Activated CD8-positive, alpha-beta memory T cell treated with anti-CD3 and anti-CD28 coated beads, Interleukin-2, amount 50 U/mL, for 24 hours (primary cell): ENCODE measurements around the gene CDRT15.
"Not testable (repeated sequence)": the region's sequence is repeated elsewhere in the genome, so short reads cannot be mapped to it uniquely, and the experiment has no call there.

Experiments used
- DNase-seq: peaks from one replicate; pipeline ENCODE4 v3.0.0-alpha.2; 2020; ENCODE audit errors: extremely low read depth

Gene CDRT15

GRCh38 chr17:14206891-14207290 lies 29.8 kb downstream of the CDRT15 start:
- DNase-seq: no peak

GRCh38 chr17:14205992-14206461 lies 30.6 kb downstream of the CDRT15 start:
- no peak for DNase-seq

GRCh38 chr17:14205380-14205779 lies 31.3 kb downstream of the CDRT15 start:
- DNase-seq: no peak

- DNase-seq: no peak
These were observed 32.1 kb downstream of the CDRT15 start for GRCh38 chr17:14204546-14204945.

- no peak for DNase-seq
These were observed 32.6 kb downstream of the CDRT15 start for GRCh38 chr17:14204084-14204483.

GRCh38 chr17:14203388-14203787 lies 33.3 kb downstream of the CDRT15 start:
- DNase-seq: no peak

- no peak for DNase-seq
These were observed 34.1 kb downstream of the CDRT15 start for GRCh38 chr17:14202388-14203166.

- DNase-seq: no peak
These were observed 34.7 kb downstream of the CDRT15 start for GRCh38 chr17:14201988-14202380.

- no peak for DNase-seq
These were observed 35.4 kb downstream of the CDRT15 start for GRCh38 chr17:14201021-14201987.

- no peak for DNase-seq
These were observed 36.3 kb downstream of the CDRT15 start for GRCh38 chr17:14200354-14200753.

GRCh38 chr17:14199601-14200000 lies 37.1 kb downstream of the CDRT15 start:
- DNase-seq: no peak

- DNase-seq: no peak
These were observed 38.1 kb downstream of the CDRT15 start for GRCh38 chr17:14198575-14198974.

GRCh38 chr17:14198013-14198412 lies 38.6 kb downstream of the CDRT15 start:
- no peak for DNase-seq

GRCh38 chr17:14197586-14197985 lies 39.1 kb downstream of the CDRT15 start:
- DNase-seq: no peak

GRCh38 chr17:14197057-14197456 lies 39.6 kb downstream of the CDRT15 start:
- DNase-seq: no peak

GRCh38 chr17:14196377-14196997 lies 40.2 kb downstream of the CDRT15 start:
- DNase-seq: no peak

- DNase-seq: not testable (repeated sequence)
These were observed 43.9 kb downstream of the CDRT15 start for GRCh38 chr17:14192636-14193344.

- DNase-seq: not testable (repeated sequence)
These were observed 44.6 kb downstream of the CDRT15 start for GRCh38 chr17:14192039-14192438.

GRCh38 chr17:14191469-14191868 lies 45.2 kb downstream of the CDRT15 start:
- DNase-seq: not testable (repeated sequence)

- DNase-seq: not testable (repeated sequence)
These were observed 45.9 kb downstream of the CDRT15 start for GRCh38 chr17:14190774-14191173.

GRCh38 chr17:14186443-14186842 lies 50.2 kb downstream of the CDRT15 start:
- DNase-seq: not testable (repeated sequence)
